BJ (cell line): ENCODE results near the gene SLC25A44. TPM values are rescaled to one million over a fixed set of nuclear protein-coding genes. Genes with fewer than 3 reads are reported as not detected.

ENCODE experiments used
- CTCF ChIA-PET: fragments of 350-600 bp; formaldehyde crosslinking; extraction: SDS; loops from one replicate; lab custom pipeline; 2021; ENCODE audit warnings: antibody characterized with exemption, inconsistent platforms; lab: Yijun Ruan, JAX
- POLR2A ChIA-PET: fragments of 300-600 bp; sonication (Branson Sonifier 250); formaldehyde crosslinking; extraction: SDS; loops from one replicate; lab custom pipeline; 2021; ENCODE audit warnings: antibody characterized with exemption; lab: Charles Lee
- DNase-seq: peaks from one replicate; pipeline ENCODE4 v3.0.0-alpha.2; 2011; ENCODE audit warnings: low read depth
- H3K27me3 ChIP-seq: 2 replicates; pipeline ENCODE4 v1.6.0; 2011; ENCODE audit warnings: low read length; ENCODE audit not compliant: control insufficient read depth, insufficient read depth
- H3K36me3 ChIP-seq: 2 replicates; pipeline ENCODE4 v1.5.1; 2011; ENCODE audit warnings: low read length; ENCODE audit not compliant: control insufficient read depth, insufficient read depth
- H3K4me3 ChIP-seq: 2 replicates; pipeline ENCODE4 v1.5.1; 2011; ENCODE audit warnings: low read depth, mild to moderate bottlenecking, control low read depth, low read length
- CTCF ChIP-seq: IDR thresholded peaks from 2 replicates; pipeline ENCODE4 v1.5.1; 2011; ENCODE audit warnings: low read depth, mild to moderate bottlenecking, control low read depth, inconsistent platforms, low read length, moderate library complexity; ENCODE audit not compliant: insufficient read depth
- polyA plus RNA-seq: library from polyadenylated mRNA; depleted of rRNA; stranded (reverse); fragments of >200 nt; gene quantifications from 2 replicates; pipeline ENCODE4 v1.2.3, GENCODE V29; 2011

SLC25A44 gene
- polyA plus RNA-seq, 1 experiment = 25.8 TPM

DNA sequence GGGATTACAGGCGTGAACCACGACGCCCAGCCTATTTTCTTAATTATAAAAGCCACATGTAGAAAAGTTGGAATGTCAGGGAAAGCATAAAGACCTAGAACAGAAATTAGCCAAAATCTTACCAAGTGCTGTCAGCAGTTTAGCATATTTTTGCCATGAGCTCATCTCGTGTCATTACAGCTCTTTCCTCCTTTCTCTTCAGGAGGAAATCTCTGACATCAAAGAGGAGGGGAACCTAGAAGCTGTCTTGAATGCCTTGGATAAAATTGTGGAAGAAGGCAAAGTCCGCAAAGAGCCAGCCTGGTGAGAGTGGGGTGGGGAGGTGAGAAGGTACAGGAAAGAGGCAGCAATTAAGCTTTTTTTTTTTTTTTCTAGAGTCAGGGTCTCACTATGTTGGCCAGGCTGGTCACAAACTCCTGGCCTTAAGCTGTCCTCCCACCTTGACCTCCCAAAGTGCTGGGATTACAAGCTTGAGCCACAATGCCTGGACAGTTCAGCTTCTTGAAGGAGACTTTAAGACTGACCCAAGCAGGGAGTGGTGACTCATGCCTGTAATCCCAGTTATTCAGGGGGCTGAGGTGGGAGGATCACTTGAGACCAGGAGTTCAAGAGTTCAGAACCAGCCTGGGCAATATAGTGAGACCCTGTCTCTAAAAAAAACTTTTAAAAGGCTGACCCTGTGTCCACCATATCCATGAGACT is 39.7 kb downstream of the SLC25A44 start:
- POLR2A ChIA-PET = interaction anchor here (0.6 to 0.7 kb wide), 3 partner anchors 16 to 144 kb away, joined by 5 to 15 read pairs (median 11); no protein-coding TSS in a partner anchor

DNA sequence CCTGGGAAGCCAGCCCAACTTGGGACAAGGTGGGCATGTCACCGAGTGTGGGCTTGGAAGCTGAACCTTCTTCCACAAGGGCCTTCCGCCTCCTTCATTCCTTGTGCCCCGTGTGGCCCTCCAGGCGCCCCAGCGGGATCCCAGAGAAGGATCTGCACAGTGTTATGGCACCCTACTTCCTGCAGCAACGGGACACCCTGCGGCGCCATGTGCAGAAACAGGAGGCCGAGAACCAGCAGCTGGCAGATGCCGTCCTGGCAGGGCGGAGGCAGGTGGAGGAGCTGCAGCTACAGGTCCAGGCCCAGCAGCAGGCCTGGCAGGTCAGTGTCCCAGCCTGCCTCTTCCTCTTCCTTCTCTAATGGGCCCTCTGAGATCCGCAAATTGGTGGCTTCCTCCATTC is 42.3 kb downstream of the SLC25A44 start:
- Histone ChIP-seq H3K4me3 (no peak overlapping the region), H3K36me3 (peaks cover 14% of the 10 kb centered on the region), H3K27me3 (no peaks in the 10 kb centered on the region)
- POLR2A ChIA-PET = no interaction called here
- DNase-seq = no peak
- no peak for TF ChIP-seq CTCF
- CTCF ChIA-PET = interaction anchor here (0.7 to 3.4 kb wide), 2 partner anchors 11 to 13 kb away, joined by 3 to 10 read pairs; no protein-coding TSS in a partner anchor

More for the DNA sequence above, 39.7 kb downstream of the SLC25A44 start:
- H3K4me3 ChIP-seq = no peak overlapping the region
- no peaks in the 10 kb centered on the region for H3K27me3 ChIP-seq
- no peak for TF ChIP-seq CTCF
- peaks cover 11% of the 10 kb centered on the region for H3K36me3 ChIP-seq
- peak; percentile 60 for DNase-seq
- CTCF ChIA-PET = interaction anchor here (0.6 to 3.4 kb wide), 7 partner anchors 8 to 145 kb away, joined by 3 to 10 read pairs (median 3); no protein-coding TSS in a partner anchor

- Histone ChIP-seq H3K36me3 (peaks cover 14% of the 10 kb centered on the region), H3K27me3 (no peaks in the 10 kb centered on the region), H3K4me3 (no peak overlapping the region)
- no peak for DNase-seq
- ChIA-PET POLR2A (no interaction called here), CTCF (no interaction called here)
- no peak for TF ChIP-seq CTCF
Measured at GRCh38 chr1:156238248-156238647, 44.3 kb downstream of the SLC25A44 start.

DNA sequence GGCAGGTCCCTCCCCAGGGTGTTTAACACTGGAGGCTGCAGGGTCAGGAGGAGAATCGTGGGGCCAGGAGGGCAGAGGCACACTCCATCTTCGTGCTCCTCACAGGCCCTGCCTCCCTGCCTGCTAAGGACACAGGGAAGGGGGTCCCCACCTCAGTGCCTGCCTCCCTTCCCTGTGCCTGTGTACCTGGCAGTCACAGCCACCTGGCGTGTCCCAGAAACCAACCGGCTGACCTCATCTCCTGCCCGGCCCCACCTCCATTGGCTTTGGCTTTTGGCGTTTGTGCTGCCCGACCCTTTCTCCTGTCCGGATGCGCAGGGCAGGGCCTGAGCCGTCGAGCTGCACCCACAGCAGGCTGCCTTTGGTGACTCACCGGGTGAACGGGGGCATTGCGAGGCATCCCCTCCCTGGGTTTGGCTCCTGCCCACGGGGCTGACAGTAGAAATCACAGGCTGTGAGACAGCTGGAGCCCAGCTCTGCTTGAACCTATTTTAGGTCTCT is 47.5 kb downstream of the SLC25A44 start:
- no peak for TF ChIP-seq CTCF
- POLR2A ChIA-PET = no interaction called here
- Histone ChIP-seq H3K36me3 (peaks cover 7% of the 10 kb centered on the region), H3K27me3 (peaks cover 1% of the 10 kb centered on the region; the same call in 1 of the 2 replicates), H3K4me3 (no peak overlapping the region)
- no peak for DNase-seq
- CTCF ChIA-PET = interaction anchor here (0.5 to 0.6 kb wide), 3 partner anchors 17 to 144 kb away, joined by 3 to 4 read pairs (median 4); no protein-coding TSS in a partner anchor

- POLR2A ChIA-PET = no interaction called here
- H3K36me3 ChIP-seq = peaks cover 4% of the 10 kb centered on the region
- CTCF ChIA-PET = no interaction called here
- TF ChIP-seq CTCF = no peak
- no peak for DNase-seq
- H3K27me3 ChIP-seq = peaks cover 1% of the 10 kb centered on the region; the same call in 1 of the 2 replicates
- H3K4me3 ChIP-seq = no peak within 1 kb of the TSS
Measured at GRCh38 chr1:156241926-156242325, 48.0 kb downstream of the SLC25A44 start, which contains the start of gene BGLAP. Gene BGLAP (plus strand): TSS chr1:156242184. CDS start chr1:156242232, 48 bp downstream.
